ENCODE data around the gene MANBA.

The MANBA gene

GRCh38 chr4:102586644-102587021 is 174.1 kb downstream of the MANBA start:
- H3K9ac ChIP-seq (ENCODE audit: low read depth, low read length, poor library complexity, severe bottlenecking): no peak overlapping the region
- no peaks in the 10 kb centered on the region for H3K9me2 ChIP-seq (replicated peaks; ENCODE audit: low read depth, low read length)
- H3K4me2 ChIP-seq (ENCODE audit: low read depth, low read length, poor library complexity, severe bottlenecking): no peak overlapping the region
- no peaks in the 10 kb centered on the region for H3K27me3 ChIP-seq (ENCODE audit: insufficient read depth, low read length, poor library complexity, severe bottlenecking)
- H3K4me1 ChIP-seq (ENCODE audit: insufficient read depth, low read length, poor library complexity, severe bottlenecking): no peaks in the 10 kb centered on the region
- no peaks in the 10 kb centered on the region for H4K20me1 ChIP-seq (ENCODE audit: insufficient read depth, low read length, poor library complexity, severe bottlenecking)
- H2AFZ ChIP-seq (ENCODE audit: low read length): no peak overlapping the region
- no peak overlapping the region for H3K4me3 ChIP-seq (ENCODE audit: low read length, poor library complexity, severe bottlenecking)
- no peak for TF ChIP-seq EZH2phosphoT487 (IDR thresholded peaks at IDR 0.05; ENCODE audit: borderline replicate concordance)
- TF ChIP-seq, protein P1, sequence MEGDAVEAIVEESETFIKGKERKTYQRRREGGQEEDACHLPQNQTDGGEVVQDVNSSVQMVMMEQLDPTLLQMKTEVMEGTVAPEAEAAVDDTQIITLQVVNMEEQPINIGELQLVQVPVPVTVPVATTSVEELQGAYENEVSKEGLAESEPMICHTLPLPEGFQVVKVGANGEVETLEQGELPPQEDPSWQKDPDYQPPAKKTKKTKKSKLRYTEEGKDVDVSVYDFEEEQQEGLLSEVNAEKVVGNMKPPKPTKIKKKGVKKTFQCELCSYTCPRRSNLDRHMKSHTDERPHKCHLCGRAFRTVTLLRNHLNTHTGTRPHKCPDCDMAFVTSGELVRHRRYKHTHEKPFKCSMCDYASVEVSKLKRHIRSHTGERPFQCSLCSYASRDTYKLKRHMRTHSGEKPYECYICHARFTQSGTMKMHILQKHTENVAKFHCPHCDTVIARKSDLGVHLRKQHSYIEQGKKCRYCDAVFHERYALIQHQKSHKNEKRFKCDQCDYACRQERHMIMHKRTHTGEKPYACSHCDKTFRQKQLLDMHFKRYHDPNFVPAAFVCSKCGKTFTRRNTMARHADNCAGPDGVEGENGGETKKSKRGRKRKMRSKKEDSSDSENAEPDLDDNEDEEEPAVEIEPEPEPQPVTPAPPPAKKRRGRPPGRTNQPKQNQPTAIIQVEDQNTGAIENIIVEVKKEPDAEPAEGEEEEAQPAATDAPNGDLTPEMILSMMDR (conservative IDR thresholded peaks at IDR 0.05; ENCODE audit: low read length): no peak
- H3K9me3 ChIP-seq (ENCODE audit: insufficient read depth, low read depth, low read length): peaks cover 4% of the 10 kb centered on the region; the same call in 1 of the 2 replicates
- no peaks in the 10 kb centered on the region for H3K79me2 ChIP-seq (ENCODE audit: insufficient read depth, low read length)
- H3K36me3 ChIP-seq (ENCODE audit: insufficient read depth, low read length): peaks cover 90% of the 10 kb centered on the region
- H3F3A ChIP-seq (ENCODE audit: low read depth): no peaks in the 10 kb centered on the region

GRCh38 chr4:102586002-102586643 is 174.6 kb downstream of the MANBA start:
- TF ChIP-seq EZH2phosphoT487 (IDR thresholded peaks at IDR 0.05; ENCODE audit: borderline replicate concordance): no peak
- TF ChIP-seq, protein P1 (conservative IDR thresholded peaks at IDR 0.05; ENCODE audit: low read length): no peak
- Histone ChIP-seq H3K36me3 (ENCODE audit: insufficient read depth, low read length) (peaks cover 89% of the 10 kb centered on the region), H3K4me2 (ENCODE audit: low read depth, low read length, poor library complexity, severe bottlenecking) (no peak overlapping the region)

GRCh38 chr4:102585329-102585728 is 175.4 kb downstream of the MANBA start:
- Histone ChIP-seq H3K9me3 (ENCODE audit: insufficient read depth, low read depth, low read length) (no peaks in the 10 kb centered on the region), H3F3A (ENCODE audit: low read depth) (no peaks in the 10 kb centered on the region), H3K9me2 (replicated peaks; ENCODE audit: low read depth, low read length) (no peaks in the 10 kb centered on the region), H3K79me2 (ENCODE audit: insufficient read depth, low read length) (no peaks in the 10 kb centered on the region), H3K36me3 (ENCODE audit: insufficient read depth, low read length) (peaks cover 84% of the 10 kb centered on the region), H3K4me2 (ENCODE audit: low read depth, low read length, poor library complexity, severe bottlenecking) (no peak overlapping the region), H3K27me3 (ENCODE audit: insufficient read depth, low read length, poor library complexity, severe bottlenecking) (no peaks in the 10 kb centered on the region), H4K20me1 (ENCODE audit: insufficient read depth, low read length, poor library complexity, severe bottlenecking) (no peaks in the 10 kb centered on the region), H3K4me3 (ENCODE audit: low read length, poor library complexity, severe bottlenecking) (no peak overlapping the region), H3K9ac (ENCODE audit: low read depth, low read length, poor library complexity, severe bottlenecking) (no peak overlapping the region), H3K4me1 (ENCODE audit: insufficient read depth, low read length, poor library complexity, severe bottlenecking) (no peaks in the 10 kb centered on the region), H2AFZ (ENCODE audit: low read length) (no peak overlapping the region)
- TF ChIP-seq EZH2phosphoT487 (IDR thresholded peaks at IDR 0.05; ENCODE audit: borderline replicate concordance): no peak
- TF ChIP-seq, protein P1 (conservative IDR thresholded peaks at IDR 0.05; ENCODE audit: low read length): no peak

More at GRCh38 chr4:102586002-102586643, 174.6 kb downstream of the MANBA start:
- no peak overlapping the region for H2AFZ ChIP-seq (ENCODE audit: low read length)
- H3K4me3 ChIP-seq (ENCODE audit: low read length, poor library complexity, severe bottlenecking): no peak overlapping the region
- no peaks in the 10 kb centered on the region for H3K27me3 ChIP-seq (ENCODE audit: insufficient read depth, low read length, poor library complexity, severe bottlenecking)
- no peaks in the 10 kb centered on the region for H3K9me3 ChIP-seq (ENCODE audit: insufficient read depth, low read depth, low read length)
- H3K9ac ChIP-seq (ENCODE audit: low read depth, low read length, poor library complexity, severe bottlenecking): no peak overlapping the region
- no peaks in the 10 kb centered on the region for H3K9me2 ChIP-seq (replicated peaks; ENCODE audit: low read depth, low read length)
- no peaks in the 10 kb centered on the region for H4K20me1 ChIP-seq (ENCODE audit: insufficient read depth, low read length, poor library complexity, severe bottlenecking)
- H3K79me2 ChIP-seq (ENCODE audit: insufficient read depth, low read length): no peaks in the 10 kb centered on the region
- no peaks in the 10 kb centered on the region for H3F3A ChIP-seq (ENCODE audit: low read depth)
- H3K4me1 ChIP-seq (ENCODE audit: insufficient read depth, low read length, poor library complexity, severe bottlenecking): no peaks in the 10 kb centered on the region

Data from Loucy (cell line).